Uterine smooth muscle cell (primary cell): ENCODE data around the gene FAM241B. TPM values are rescaled to one million over a fixed set of nuclear protein-coding genes. Genes with fewer than 3 reads are reported as not detected.

ENCODE experiments used
- total RNA-seq: library from RNA; depleted of rRNA; stranded (reverse); fragments of >200 nt; gene quantifications from 2 replicates; pipeline ENCODE4 v1.2.3, GENCODE V29; 2014

FAM241B gene, protein sequence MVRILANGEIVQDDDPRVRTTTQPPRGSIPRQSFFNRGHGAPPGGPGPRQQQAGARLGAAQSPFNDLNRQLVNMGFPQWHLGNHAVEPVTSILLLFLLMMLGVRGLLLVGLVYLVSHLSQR
- 0.77 and 0.87 TPM in 2 replicates for total RNA-seq

DNA sequence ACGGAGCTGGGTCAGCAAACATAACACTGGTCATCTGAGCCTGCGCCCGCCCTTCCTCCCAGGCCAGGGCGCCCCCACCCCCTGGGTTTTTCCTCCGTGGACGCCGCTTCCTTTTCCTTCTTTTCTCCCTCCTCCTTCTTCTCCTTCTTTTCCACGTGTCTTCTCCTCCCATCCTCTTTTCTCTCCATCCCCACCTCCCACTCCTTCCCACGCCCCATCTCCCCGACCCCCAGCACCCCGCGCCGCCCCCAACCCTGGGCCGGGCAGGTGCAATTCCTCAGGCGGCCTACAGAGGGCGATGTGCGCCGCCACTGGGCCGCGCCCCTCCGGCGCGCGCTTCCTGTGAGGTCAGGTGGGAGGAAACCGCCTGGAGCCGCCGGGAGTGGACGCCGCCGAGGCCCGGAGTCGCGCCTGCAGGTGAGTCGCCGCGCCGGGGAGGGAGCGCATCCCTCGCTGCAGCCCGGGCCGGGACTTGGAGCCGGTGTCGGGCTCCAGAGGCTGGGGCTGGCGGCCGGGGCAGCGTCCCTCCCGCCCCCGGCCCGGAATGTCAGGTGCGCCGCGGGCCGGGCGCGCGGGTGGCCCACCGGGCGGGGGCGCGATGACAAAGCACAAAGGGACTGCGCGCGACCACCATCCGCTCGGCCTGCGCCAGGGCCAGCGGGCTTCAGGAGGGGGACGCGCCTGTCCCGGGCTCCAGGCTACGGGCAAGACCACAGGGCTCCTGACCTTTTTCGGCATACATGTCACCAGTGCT lies at the start of gene FAM241B:
Gene FAM241B, plus strand, starts transcription at position 351 of the 754 bp plus-strand sequence. CDS start 1,497 bp downstream, outside the sequence.

Other genes with a start within 250 kb of the FAM241B start
- 0.12 TPM in 1 of 2 replicates, not detected in the other for gene TACR2, start 213.3 kb upstream of the FAM241B start, total RNA-seq
- gene TSPAN15, start 178.8 kb upstream of the FAM241B start, total RNA-seq, result 1.2 and 1.4 TPM in 2 replicates
- not detected in 2 replicates for gene NEUROG3, start 56.8 kb upstream of the FAM241B start, total RNA-seq
- 31.8 and 35.9 TPM in 2 replicates for gene COL13A1, start 171.7 kb downstream of the FAM241B start, total RNA-seq